Endothelial cell of umbilical vein (primary cell): ENCODE measurements around the gene CDK17.

ENCODE experiments used
- CTCF ChIP-seq, 2 donors: IDR thresholded peaks; 1 replicate in 1 of 2; 2 replicates in 1 of 2; pipeline ENCODE4 v1.5.1; 2011; ENCODE audit warnings: low read length in 2 of 2, mild to moderate bottlenecking in 2 of 2, moderate library complexity in 2 of 2, control low read depth in 1 of 2, inconsistent platforms in 1 of 2, low read depth in 1 of 2; ENCODE audit not compliant: insufficient read depth in 1 of 2; ENCODE audit errors: extremely low read depth in 1 of 2
- POLR2AphosphoS5 ChIP-seq: IDR thresholded peaks from 2 replicates; pipeline ENCODE4 v1.6.1; 2012; ENCODE audit warnings: low read depth, mild to moderate bottlenecking, control low read depth, low read length, moderate library complexity; ENCODE audit not compliant: insufficient read depth

DNA sequence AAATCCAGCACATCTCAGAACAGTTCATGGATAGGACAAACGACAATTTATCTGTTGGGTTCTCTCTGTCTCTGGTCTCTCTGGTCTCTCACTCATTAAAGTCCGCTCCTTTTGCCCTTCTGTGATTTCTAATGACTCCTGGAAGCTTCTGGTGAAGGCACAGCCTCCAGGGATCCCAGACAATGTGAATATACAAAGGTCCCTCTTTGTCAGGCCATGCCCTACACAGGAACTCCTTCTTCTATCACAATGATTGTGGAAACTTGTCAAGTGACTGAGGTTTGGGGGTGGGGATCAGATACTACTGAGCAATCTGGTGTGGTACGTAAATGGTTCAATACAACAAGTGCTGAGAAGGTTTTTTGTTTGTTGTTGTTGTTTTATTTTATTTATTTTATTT lies 42.7 kb upstream of the CDK17 start:
- TF ChIP-seq CTCF (IDR thresholded peaks at IDR 0.05; ENCODE audit: extremely low read depth in 1 of 2, insufficient read depth in 1 of 2, low read depth in 1 of 2, low read length in 2 of 2) (no peak), POLR2AphosphoS5 (no peak)
